MM.1S (cell line): ENCODE results near the gene ZNF740.

Source experiments
- CTCF ChIP-seq: fragments of 300-600 bp; sonication (generic); IDR thresholded peaks from 2 replicates; pipeline ENCODE4 v1.5.1; 2016; ENCODE audit warnings: antibody characterized with exemption, low read length, mixed read lengths
- EZH2 ChIP-seq: fragments of 300-600 bp; sonication (generic); optimal IDR thresholded peaks from 2 replicates; pipeline ENCODE3; 2017; ENCODE audit warnings: low read depth, mild to moderate bottlenecking, antibody characterized with exemption, low read length, mixed read lengths
- EZH2phosphoT487 ChIP-seq: fragments of 300-600 bp; sonication (generic); IDR thresholded peaks from 2 replicates; pipeline ENCODE4 v1.6.1; 2018; ENCODE audit warnings: antibody characterized with exemption, low read length

DNA sequence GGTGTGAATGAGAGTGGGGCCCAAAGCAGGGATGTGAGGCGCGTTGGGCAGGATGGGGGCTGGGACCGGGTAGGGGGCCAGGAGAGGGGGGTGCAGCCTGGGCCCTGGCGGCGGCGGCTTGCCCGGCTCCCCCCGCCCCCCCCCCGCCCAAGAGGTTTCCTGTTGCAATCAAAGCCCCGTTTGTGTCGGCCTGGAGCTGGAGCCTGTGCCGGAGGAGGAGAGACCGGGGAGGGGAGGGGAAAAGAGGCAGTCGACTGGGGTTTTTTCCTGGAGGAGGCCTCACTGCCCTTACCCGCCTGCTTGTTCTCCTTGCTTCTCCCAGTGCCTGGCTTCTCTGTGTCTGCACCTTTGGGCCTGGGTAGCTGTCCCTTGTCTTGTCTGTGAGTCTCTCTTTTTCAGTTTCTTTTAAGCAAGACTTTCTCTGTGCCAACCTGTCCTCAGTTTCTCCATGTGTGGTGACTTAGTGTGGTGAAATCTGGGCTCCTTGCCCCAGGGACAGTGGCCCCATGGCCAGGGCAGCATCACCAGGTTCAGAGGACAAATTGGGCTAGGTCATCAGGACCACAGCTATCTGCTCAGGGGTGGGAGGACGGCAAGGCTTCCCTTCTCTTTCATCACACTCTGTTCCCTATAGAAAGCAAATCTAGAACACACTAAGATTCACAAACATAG is 43.0 kb downstream of the ZNF740 start:
- TF ChIP-seq CTCF (no peak), EZH2phosphoT487 (no peak), EZH2 (no peak)
